ENCODE data around the gene TC2N. TPM values are rescaled to one million over a fixed set of nuclear protein-coding genes. Genes with fewer than 3 reads are reported as not detected.

TC2N gene
- 3.5 TPM for polyA plus RNA-seq (2012; ENCODE audit: low read depth, missing spikeins)

DNA sequence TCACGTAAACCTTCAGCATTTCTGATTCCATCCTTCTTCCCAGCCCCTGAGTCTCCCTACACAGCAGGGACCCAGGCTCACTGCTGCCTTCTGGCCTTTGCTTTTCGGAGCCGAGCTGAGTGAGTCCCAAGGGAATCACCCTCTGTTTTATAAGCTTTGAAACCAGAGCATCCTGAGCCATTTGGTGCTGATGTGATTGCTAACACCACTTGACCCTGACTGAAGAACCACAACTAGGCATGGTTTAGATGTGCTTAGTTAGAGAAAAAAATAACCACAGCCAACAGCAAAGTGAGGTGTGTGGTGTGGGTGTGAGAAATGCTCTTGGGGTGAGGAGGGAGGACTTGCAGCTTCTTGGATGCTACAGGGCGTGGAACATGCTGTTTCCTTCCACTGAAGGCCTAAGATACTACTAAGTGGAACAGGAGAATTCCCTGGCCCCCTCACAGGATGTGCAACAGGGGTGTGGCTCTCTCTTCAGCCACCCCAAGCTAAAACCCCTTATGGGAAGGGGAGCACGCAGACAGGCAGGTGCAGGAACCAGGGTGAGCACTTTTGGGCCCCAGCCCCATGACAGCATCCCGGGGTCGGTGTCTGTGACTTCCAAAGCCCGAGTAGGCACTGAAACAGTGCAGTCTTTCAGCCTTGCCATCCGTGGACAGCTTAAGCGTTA is at the start of gene TC2N:
Gene TC2N (minus strand): TSS at position 221 of the 673 bp plus-strand sequence. CDS start 53,767 bp downstream, outside the sequence.
- no peak for TF ChIP-seq SPI1 (IDR thresholded peaks at IDR 0.05; ENCODE audit: low read depth, low read length)
- TF ChIP-seq POU2F2 (IDR thresholded peaks at IDR 0.05; ENCODE audit: low read depth, low read length), result no peak
- TF ChIP-seq TAF1 (IDR thresholded peaks at IDR 0.05; ENCODE audit: low read depth, low read length), result no peak
- no peak for TF ChIP-seq PAX5 (IDR thresholded peaks at IDR 0.05; ENCODE audit: insufficient read depth, low read length, severe bottlenecking)
- TF ChIP-seq POLR2AphosphoS5 (IDR thresholded peaks at IDR 0.05; ENCODE audit: low read depth, low read length), result no peak
- no peak for TF ChIP-seq POLR2A (IDR thresholded peaks at IDR 0.05; ENCODE audit: low read depth, low read length)
- DNase-seq (ENCODE audit: insufficient read length, low spot score) (no peak), FAIRE-seq (peak; percentile 78)

GRCh38 chr14:91912035-91912434 is 44.7 kb upstream of the TC2N start:
- TF ChIP-seq SPI1 (IDR thresholded peaks at IDR 0.05; ENCODE audit: low read depth, low read length) (no peak), POLR2A (IDR thresholded peaks at IDR 0.05; ENCODE audit: low read depth, low read length) (no peak), POU2F2 (IDR thresholded peaks at IDR 0.05; ENCODE audit: low read depth, low read length) (no peak), POLR2AphosphoS5 (IDR thresholded peaks at IDR 0.05; ENCODE audit: low read depth, low read length) (no peak), TAF1 (IDR thresholded peaks at IDR 0.05; ENCODE audit: low read depth, low read length) (no peak), PAX5 (IDR thresholded peaks at IDR 0.05; ENCODE audit: insufficient read depth, low read length, severe bottlenecking) (no peak)
- peak; percentile 73 for FAIRE-seq
- no peak for DNase-seq (ENCODE audit: insufficient read length, low spot score)

DNA sequence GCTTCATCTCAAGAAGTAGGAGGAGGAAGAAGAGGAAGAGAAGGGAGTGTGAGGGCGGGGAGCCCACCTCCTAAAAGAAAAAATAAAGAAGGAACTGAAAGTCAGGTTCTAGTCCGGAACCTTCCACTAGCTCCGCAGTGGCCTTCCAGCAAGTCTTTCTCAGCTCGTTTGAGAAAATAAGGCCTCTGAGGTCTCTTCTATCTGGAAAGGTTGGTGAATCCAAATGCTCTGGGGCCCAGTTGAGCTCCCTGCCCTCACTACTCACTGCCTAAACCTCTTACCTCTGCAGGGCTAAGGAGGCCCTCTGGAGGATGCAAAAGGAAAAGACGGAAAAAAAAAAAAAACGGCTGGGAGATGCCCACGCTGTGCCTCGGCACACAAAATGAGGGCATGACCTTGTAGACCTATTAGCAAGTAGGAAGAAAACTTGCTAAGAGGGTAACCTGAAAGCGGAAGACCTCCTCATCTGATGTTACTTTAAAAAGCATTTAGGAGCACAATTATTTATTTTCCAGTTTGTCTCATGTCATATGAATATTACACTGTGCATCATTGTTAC is 44.2 kb upstream of the TC2N start:
- peak; percentile 40 for DNase-seq (ENCODE audit: insufficient read length, low spot score)
- peak; percentile 26 for FAIRE-seq
- TF ChIP-seq POLR2AphosphoS5 (IDR thresholded peaks at IDR 0.05; ENCODE audit: low read depth, low read length), result no peak
- peak; percentile 94 for TF ChIP-seq SPI1 (IDR thresholded peaks at IDR 0.05; ENCODE audit: low read depth, low read length)

- DNase-seq (ENCODE audit: insufficient read length, low spot score) (no peak), FAIRE-seq (no peak)
- TF ChIP-seq POLR2AphosphoS5 (IDR thresholded peaks at IDR 0.05; ENCODE audit: low read depth, low read length) (no peak), SPI1 (IDR thresholded peaks at IDR 0.05; ENCODE audit: low read depth, low read length) (no peak), POLR2A (IDR thresholded peaks at IDR 0.05; ENCODE audit: low read depth, low read length) (no peak), PAX5 (IDR thresholded peaks at IDR 0.05; ENCODE audit: insufficient read depth, low read length, severe bottlenecking) (no peak), TAF1 (IDR thresholded peaks at IDR 0.05; ENCODE audit: low read depth, low read length) (no peak), POU2F2 (IDR thresholded peaks at IDR 0.05; ENCODE audit: low read depth, low read length) (no peak)
Observed at GRCh38 chr14:91910196-91910595, 42.9 kb upstream of the TC2N start.

- DNase-seq (ENCODE audit: insufficient read length, low spot score) (no peak), FAIRE-seq (no peak)
- TF ChIP-seq TAF1 (IDR thresholded peaks at IDR 0.05; ENCODE audit: low read depth, low read length) (no peak), POLR2A (IDR thresholded peaks at IDR 0.05; ENCODE audit: low read depth, low read length) (no peak), PAX5 (IDR thresholded peaks at IDR 0.05; ENCODE audit: insufficient read depth, low read length, severe bottlenecking) (no peak), POLR2AphosphoS5 (IDR thresholded peaks at IDR 0.05; ENCODE audit: low read depth, low read length) (no peak), POU2F2 (IDR thresholded peaks at IDR 0.05; ENCODE audit: low read depth, low read length) (no peak), SPI1 (IDR thresholded peaks at IDR 0.05; ENCODE audit: low read depth, low read length) (no peak)
Observed at GRCh38 chr14:91906374-91906773, 39.0 kb upstream of the TC2N start.

DNA sequence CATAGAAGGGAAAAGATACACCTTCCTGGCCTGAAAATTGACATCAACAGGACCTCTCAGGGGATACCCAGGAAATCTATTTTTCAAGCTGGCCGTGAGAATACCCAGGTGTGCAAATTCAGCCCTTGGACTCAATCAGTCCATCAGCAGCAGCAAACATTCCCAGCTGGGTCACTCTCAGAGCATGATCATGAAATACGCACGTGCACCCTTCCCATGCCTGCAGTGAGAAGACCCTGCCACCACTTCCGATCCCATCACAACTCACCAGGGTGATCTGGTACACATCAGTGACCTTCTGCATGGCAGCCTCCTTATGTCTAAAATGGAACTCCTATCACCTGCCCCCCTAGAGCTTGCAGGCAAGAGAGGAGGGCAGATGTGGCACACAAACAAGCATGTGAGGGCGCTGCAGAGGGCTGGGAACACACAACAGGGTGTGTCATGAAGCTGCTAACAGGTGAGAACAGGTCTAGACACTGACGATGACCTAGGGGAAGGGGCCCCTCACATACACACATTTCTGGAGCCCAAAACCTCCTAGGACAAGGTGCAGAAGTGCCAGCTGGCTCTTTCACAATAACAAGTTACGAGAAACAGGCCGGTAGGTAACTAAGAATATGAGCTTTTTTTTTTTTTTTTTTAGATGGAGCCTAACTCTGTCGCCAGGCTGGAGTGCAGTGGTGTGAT is 37.8 kb upstream of the TC2N start:
- no peak for TF ChIP-seq TAF1 (IDR thresholded peaks at IDR 0.05; ENCODE audit: low read depth, low read length)
- no peak for TF ChIP-seq POLR2AphosphoS5 (IDR thresholded peaks at IDR 0.05; ENCODE audit: low read depth, low read length)
- no peak for TF ChIP-seq PAX5 (IDR thresholded peaks at IDR 0.05; ENCODE audit: insufficient read depth, low read length, severe bottlenecking)
- no peak for TF ChIP-seq POU2F2 (IDR thresholded peaks at IDR 0.05; ENCODE audit: low read depth, low read length)
- no peak for TF ChIP-seq SPI1 (IDR thresholded peaks at IDR 0.05; ENCODE audit: low read depth, low read length)
- no peak for TF ChIP-seq POLR2A (IDR thresholded peaks at IDR 0.05; ENCODE audit: low read depth, low read length)
- DNase-seq (ENCODE audit: insufficient read length, low spot score) (no peak), FAIRE-seq (no peak)

DNA sequence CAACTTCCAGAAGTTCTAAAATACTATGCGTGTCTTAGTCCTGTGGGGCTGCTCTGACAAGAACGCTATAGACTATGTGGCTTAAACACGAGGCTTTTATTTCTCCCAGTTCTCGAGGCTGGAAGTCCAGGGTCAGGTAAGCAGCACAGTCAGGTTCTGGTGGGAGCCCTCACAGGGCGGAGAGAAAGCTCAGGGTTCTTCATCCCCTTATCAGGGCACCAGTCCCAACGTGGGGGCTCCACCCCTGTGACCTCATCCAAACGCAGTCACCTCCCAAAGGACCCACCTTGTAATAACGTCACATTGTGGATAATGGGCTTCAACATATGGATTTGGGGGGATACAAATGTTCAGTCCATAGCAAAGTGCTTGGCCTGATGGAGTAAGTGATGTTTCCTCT is 37.1 kb upstream of the TC2N start:
- TF ChIP-seq PAX5 (IDR thresholded peaks at IDR 0.05; ENCODE audit: insufficient read depth, low read length, severe bottlenecking), result no peak
- TF ChIP-seq TAF1 (IDR thresholded peaks at IDR 0.05; ENCODE audit: low read depth, low read length), result no peak
- TF ChIP-seq SPI1 (IDR thresholded peaks at IDR 0.05; ENCODE audit: low read depth, low read length), result no peak
- no peak for TF ChIP-seq POLR2A (IDR thresholded peaks at IDR 0.05; ENCODE audit: low read depth, low read length)
- DNase-seq (ENCODE audit: insufficient read length, low spot score), result no peak
- no peak for FAIRE-seq

GRCh38 chr14:91903070-91903469 is 35.7 kb upstream of the TC2N start:
- FAIRE-seq (no peak), DNase-seq (ENCODE audit: insufficient read length, low spot score) (no peak)
- no peak for TF ChIP-seq TAF1 (IDR thresholded peaks at IDR 0.05; ENCODE audit: low read depth, low read length)
- no peak for TF ChIP-seq PAX5 (IDR thresholded peaks at IDR 0.05; ENCODE audit: insufficient read depth, low read length, severe bottlenecking)
- TF ChIP-seq POLR2A (IDR thresholded peaks at IDR 0.05; ENCODE audit: low read depth, low read length), result no peak
- no peak for TF ChIP-seq SPI1 (IDR thresholded peaks at IDR 0.05; ENCODE audit: low read depth, low read length)
- TF ChIP-seq POLR2AphosphoS5 (IDR thresholded peaks at IDR 0.05; ENCODE audit: low read depth, low read length), result no peak
- TF ChIP-seq POU2F2 (IDR thresholded peaks at IDR 0.05; ENCODE audit: low read depth, low read length), result no peak

DNA sequence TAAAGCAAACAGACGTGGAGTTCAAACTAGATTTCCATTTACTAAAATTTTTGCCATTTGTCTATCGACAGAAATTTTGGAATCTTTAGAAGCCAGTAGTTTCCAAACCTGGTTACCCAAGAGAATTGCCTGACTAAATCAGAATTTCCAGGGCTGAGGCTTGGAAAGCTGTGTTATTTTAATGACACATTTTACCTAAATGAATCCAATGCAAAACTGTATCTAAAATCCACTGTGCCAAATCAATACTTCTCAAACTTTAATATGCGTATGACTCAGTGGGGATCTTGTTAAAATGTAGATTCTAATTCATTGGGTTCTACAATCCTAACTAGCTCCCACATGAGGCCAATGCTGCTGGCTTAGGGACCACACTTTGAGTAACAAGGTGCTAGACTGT is 35.0 kb upstream of the TC2N start:
- TF ChIP-seq PAX5 (IDR thresholded peaks at IDR 0.05; ENCODE audit: insufficient read depth, low read length, severe bottlenecking) (no peak), POU2F2 (IDR thresholded peaks at IDR 0.05; ENCODE audit: low read depth, low read length) (no peak), TAF1 (IDR thresholded peaks at IDR 0.05; ENCODE audit: low read depth, low read length) (no peak), POLR2AphosphoS5 (IDR thresholded peaks at IDR 0.05; ENCODE audit: low read depth, low read length) (no peak), SPI1 (IDR thresholded peaks at IDR 0.05; ENCODE audit: low read depth, low read length) (no peak)
- DNase-seq (ENCODE audit: insufficient read length, low spot score), result no peak
- FAIRE-seq, result no peak

Measured in GM12891 (cell line).